Suprapubic skin (tissue), 4 donors: ENCODE data around the gene PTCD3. TPM values are rescaled to one million over a fixed set of nuclear protein-coding genes. Genes with fewer than 3 reads are reported as not detected.

ENCODE experiments used
- DNase-seq, 2 donors: peaks; one replicate each; pipeline ENCODE4 v3.0.0-alpha.2; 2019; ENCODE audit warnings: low spot score in 2 of 2
- H3K27ac ChIP-seq: fragments of 200-600 bp; sonication (generic); one replicate; pipeline ENCODE4 v1.5.1; 2019
- H3K27me3 ChIP-seq: fragments of 200-600 bp; sonication (generic); one replicate; pipeline ENCODE4 v1.5.1; 2019
- H3K36me3 ChIP-seq: fragments of 200-600 bp; sonication (generic); one replicate; pipeline ENCODE4 v1.5.1; 2019
- H3K4me1 ChIP-seq: fragments of 200-600 bp; sonication (generic); one replicate; pipeline ENCODE4 v1.5.1; 2019
- H3K4me3 ChIP-seq: fragments of 200-600 bp; sonication (generic); one replicate; pipeline ENCODE4 v1.5.1; 2019; ENCODE audit warnings: mild to moderate bottlenecking
- H3K9me3 ChIP-seq: fragments of 200-600 bp; sonication (generic); one replicate; pipeline ENCODE4 v1.5.1; 2019
- CTCF ChIP-seq, 2 donors: fragments of 200-600 bp in 1 of 2; fragments of 450-650 bp in 1 of 2; sonication (generic) in 1 of 2; IDR thresholded peaks; one replicate each; pipeline ENCODE4 v1.5.1; 2016 to 2019; ENCODE audit warnings: antibody characterized with exemption in 2 of 2, mild to moderate bottlenecking in 1 of 2, moderate library complexity in 1 of 2
- EP300 ChIP-seq: sonication (generic); formaldehyde crosslinking; IDR thresholded peaks from one replicate; pipeline ENCODE4 v1.6.1; 2017; ENCODE audit warnings: antibody characterized with exemption
- POLR2A ChIP-seq, 2 donors: fragments of 450-650 bp; IDR thresholded peaks; one replicate each; pipeline ENCODE4 v1.6.1; 2017; ENCODE audit warnings: antibody characterized with exemption in 2 of 2, mild to moderate bottlenecking in 2 of 2, moderate library complexity in 2 of 2
- POLR2AphosphoS5 ChIP-seq, 3 donors: sonication (generic); formaldehyde crosslinking; IDR thresholded peaks; one replicate each; pipeline ENCODE4 v1.6.1; 2017; ENCODE audit warnings: antibody characterized with exemption in 3 of 3
- WGBS: methylation state at CpG from one replicate; pipeline ENCODE4 v1.1.5; 2018; 5-methylcytosine and 5-hydroxymethylcytosine counted together
- total RNA-seq, 4 donors: library from RNA; depleted of rRNA; stranded (reverse); fragments of >200 nt; gene quantifications; one replicate each; pipeline ENCODE4 v1.1.0, GENCODE V29; 2016

PTCD3 gene
- total RNA-seq, 4 donors from 2014 or later, result 42.9 to 240 (median 108) TPM

- Histone ChIP-seq H3K4me3 (no peak overlapping the region), H3K27me3 (no peaks in the 10 kb centered on the region), H3K4me1 (no peaks in the 10 kb centered on the region), H3K36me3 (peaks cover 97% of the 10 kb centered on the region), H3K27ac (no peak overlapping the region), H3K9me3 (no peaks in the 10 kb centered on the region)
- no peak for DNase-seq
- TF ChIP-seq CTCF (IDR thresholded peaks at IDR 0.05) (no peak), EP300 (no peak), POLR2AphosphoS5 (IDR thresholded peaks at IDR 0.05) (no peak), POLR2A (IDR thresholded peaks at IDR 0.05) (no peak)
- 94% methylated on average over 6 of the region's 6 CpGs for WGBS
Measured at GRCh38 chr2:86160156-86160952, 54.3 kb downstream of the PTCD3 start.

- no peak for DNase-seq
- no peaks in the 10 kb centered on the region for H3K9me3 ChIP-seq
- peaks cover 61% of the 10 kb centered on the region for H3K36me3 ChIP-seq
- H3K4me1 ChIP-seq, result no peaks in the 10 kb centered on the region
- WGBS, result 86% methylated on average over 4 of the region's 4 CpGs
- TF ChIP-seq EP300 (no peak), POLR2A (IDR thresholded peaks at IDR 0.05) (no peak), CTCF (IDR thresholded peaks at IDR 0.05) (no peak), POLR2AphosphoS5 (IDR thresholded peaks at IDR 0.05) (no peak)
- no peaks in the 10 kb centered on the region for H3K27me3 ChIP-seq
- no peak overlapping the region for H3K4me3 ChIP-seq
- no peak overlapping the region for H3K27ac ChIP-seq
Measured at GRCh38 chr2:86170449-86170848, 64.4 kb downstream of the PTCD3 start.

GRCh38 chr2:86171295-86171694, 65.3 kb downstream of the PTCD3 start:
- no peak for TF ChIP-seq EP300
- TF ChIP-seq POLR2AphosphoS5 (IDR thresholded peaks at IDR 0.05), result no peak
- TF ChIP-seq POLR2A (IDR thresholded peaks at IDR 0.05), result no peak
- TF ChIP-seq CTCF (IDR thresholded peaks at IDR 0.05), result no peak
- peaks cover 52% of the 10 kb centered on the region for H3K36me3 ChIP-seq
- H3K9me3 ChIP-seq, result no peaks in the 10 kb centered on the region
- H3K4me1 ChIP-seq, result no peaks in the 10 kb centered on the region
- no peak overlapping the region for H3K4me3 ChIP-seq
- WGBS, result 91% methylated on average over 3 of the region's 3 CpGs
- DNase-seq, result no peak
- H3K27me3 ChIP-seq, result no peaks in the 10 kb centered on the region
- no peak overlapping the region for H3K27ac ChIP-seq

DNA sequence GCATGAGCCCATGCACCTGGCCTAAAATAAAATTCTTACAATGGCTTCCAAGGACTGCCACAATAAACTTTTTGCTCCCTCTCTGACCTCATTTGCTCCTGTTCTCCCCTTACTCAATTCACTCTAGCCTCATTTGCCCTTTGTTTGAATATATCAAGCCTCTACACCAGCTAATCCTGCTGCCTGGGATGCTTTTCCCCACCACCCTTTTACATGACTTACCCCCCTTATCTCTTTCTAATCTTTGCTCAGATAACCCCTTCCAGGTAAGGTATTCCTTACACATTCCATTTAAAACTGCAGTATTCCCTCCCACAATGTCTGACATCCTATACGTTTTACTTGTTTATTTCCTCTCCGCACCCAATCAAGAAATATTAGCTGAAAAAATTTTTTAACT, 66.6 kb downstream of the PTCD3 start:
- Histone ChIP-seq H3K4me3 (no peak overlapping the region), H3K9me3 (no peaks in the 10 kb centered on the region), H3K4me1 (no peaks in the 10 kb centered on the region), H3K27ac (no peak overlapping the region), H3K27me3 (no peaks in the 10 kb centered on the region), H3K36me3 (peaks cover 55% of the 10 kb centered on the region)
- no peak for TF ChIP-seq POLR2AphosphoS5 (IDR thresholded peaks at IDR 0.05)
- no peak for TF ChIP-seq CTCF (IDR thresholded peaks at IDR 0.05)
- TF ChIP-seq EP300, result no peak
- no peak for TF ChIP-seq POLR2A (IDR thresholded peaks at IDR 0.05)
- WGBS, result 20% methylated on average over 2 of the region's 2 CpGs
- no peak for DNase-seq

- H3K4me1 ChIP-seq, result no peaks in the 10 kb centered on the region
- H3K27me3 ChIP-seq, result no peaks in the 10 kb centered on the region
- 78% methylated on average over 2 of the region's 2 CpGs for WGBS
- no peak for TF ChIP-seq CTCF (IDR thresholded peaks at IDR 0.05)
- no peak for TF ChIP-seq EP300
- TF ChIP-seq POLR2A (IDR thresholded peaks at IDR 0.05), result no peak
- no peak for TF ChIP-seq POLR2AphosphoS5 (IDR thresholded peaks at IDR 0.05)
- no peaks in the 10 kb centered on the region for H3K9me3 ChIP-seq
- H3K36me3 ChIP-seq, result peaks cover 64% of the 10 kb centered on the region
- H3K4me3 ChIP-seq, result no peak overlapping the region
- no peak overlapping the region for H3K27ac ChIP-seq
- no peak for DNase-seq
Measured at GRCh38 chr2:86174445-86174844, 68.4 kb downstream of the PTCD3 start.
